Stimulated activated naive CD4-positive, alpha-beta T cell treated with Interleukin-2 at 50 U/mL for 16 hours (primary cell): Measurements from ENCODE around the gene SSBP4.

Experiments
- DNase-seq: peaks from one replicate; lab custom pipeline; 2025; lab: John Stamatoyannopoulos, UW

SSBP4 gene

GRCh38 chr19:18445262-18445948, 26.2 kb downstream of the SSBP4 start:
- DNase-seq, result no peak

DNA sequence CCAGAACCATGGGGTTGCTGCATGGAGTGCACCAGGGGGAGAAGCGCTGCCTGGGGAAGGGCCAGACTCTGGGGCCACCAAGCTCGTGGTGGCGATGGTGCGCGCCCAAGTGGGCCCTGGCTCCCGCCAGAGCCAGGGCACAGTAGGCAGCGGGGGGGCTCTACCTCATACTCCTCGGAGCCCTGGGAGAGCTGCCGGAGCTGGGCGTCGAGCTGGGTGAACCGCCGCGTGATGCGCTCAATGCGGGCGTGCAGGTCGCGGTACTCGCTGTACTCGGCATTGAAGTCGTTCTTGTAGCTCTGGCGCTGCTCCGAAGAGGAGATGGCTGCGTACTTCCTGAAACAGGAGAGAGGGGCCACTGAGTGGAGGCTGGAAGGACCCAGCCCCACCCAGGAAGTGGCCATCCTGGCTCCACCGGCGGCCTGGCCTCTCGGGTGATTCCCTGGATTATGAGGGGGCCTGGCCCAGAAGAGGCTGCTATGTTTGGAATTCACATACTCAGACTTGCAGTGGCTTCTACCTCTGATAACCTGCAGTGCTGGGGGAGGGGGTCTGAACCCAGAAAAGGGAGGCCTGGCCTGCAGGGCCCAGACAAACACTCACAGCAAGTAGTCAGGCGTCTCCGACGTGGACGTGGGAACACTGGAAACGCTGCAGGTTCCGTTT, 27.1 kb downstream of the SSBP4 start:
- no peak for DNase-seq

- no peak for DNase-seq
Observed at GRCh38 chr19:18446811-18447359, 27.7 kb downstream of the SSBP4 start.

GRCh38 chr19:18449552-18449951, 30.4 kb downstream of the SSBP4 start:
- no peak for DNase-seq

DNA sequence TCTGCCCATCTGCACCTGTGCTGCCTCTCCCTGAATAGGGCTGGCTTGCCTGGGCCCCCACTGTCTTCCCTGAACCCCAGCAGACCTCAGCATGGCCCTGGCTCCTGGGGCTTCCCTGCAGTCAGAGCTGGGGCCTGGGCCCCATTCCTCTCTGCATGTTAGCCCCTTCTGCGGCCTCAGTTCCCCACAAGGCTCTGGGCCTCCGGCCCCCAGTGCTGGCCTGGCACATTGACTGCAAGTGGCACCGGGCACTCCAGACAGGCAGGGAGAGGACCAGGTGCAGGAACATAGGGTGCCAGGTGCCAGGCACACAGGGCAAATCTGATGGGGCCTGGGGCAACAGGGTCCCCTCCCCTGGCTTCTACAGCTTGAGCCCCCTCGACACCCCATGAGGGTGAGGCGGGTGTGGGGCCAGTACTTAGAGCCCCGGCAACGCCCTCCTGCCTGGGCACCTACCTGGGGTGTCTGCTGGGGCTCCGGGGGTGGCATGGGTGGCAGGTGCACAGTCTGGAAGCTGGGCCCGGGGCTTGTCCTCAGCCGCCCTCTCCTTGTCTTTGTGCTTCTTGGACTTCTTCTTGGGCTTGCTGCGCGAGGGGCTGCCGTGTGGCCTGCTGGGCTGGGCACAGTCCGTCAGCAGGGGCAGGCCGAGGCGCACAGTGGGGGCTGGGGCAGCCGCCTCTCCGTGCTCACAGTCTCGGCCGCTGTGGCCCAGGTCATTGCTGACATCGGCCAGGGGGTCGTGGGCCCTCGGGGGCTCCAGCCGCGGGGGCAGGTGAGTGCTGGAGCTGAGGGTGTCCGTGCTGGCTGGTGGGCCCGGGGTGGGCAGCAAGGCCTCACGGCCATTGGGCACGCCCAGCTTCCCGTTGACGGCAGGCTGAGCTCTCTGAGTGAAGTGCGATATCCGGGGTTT, 31.1 kb downstream of the SSBP4 start:
- DNase-seq, result no peak

DNA sequence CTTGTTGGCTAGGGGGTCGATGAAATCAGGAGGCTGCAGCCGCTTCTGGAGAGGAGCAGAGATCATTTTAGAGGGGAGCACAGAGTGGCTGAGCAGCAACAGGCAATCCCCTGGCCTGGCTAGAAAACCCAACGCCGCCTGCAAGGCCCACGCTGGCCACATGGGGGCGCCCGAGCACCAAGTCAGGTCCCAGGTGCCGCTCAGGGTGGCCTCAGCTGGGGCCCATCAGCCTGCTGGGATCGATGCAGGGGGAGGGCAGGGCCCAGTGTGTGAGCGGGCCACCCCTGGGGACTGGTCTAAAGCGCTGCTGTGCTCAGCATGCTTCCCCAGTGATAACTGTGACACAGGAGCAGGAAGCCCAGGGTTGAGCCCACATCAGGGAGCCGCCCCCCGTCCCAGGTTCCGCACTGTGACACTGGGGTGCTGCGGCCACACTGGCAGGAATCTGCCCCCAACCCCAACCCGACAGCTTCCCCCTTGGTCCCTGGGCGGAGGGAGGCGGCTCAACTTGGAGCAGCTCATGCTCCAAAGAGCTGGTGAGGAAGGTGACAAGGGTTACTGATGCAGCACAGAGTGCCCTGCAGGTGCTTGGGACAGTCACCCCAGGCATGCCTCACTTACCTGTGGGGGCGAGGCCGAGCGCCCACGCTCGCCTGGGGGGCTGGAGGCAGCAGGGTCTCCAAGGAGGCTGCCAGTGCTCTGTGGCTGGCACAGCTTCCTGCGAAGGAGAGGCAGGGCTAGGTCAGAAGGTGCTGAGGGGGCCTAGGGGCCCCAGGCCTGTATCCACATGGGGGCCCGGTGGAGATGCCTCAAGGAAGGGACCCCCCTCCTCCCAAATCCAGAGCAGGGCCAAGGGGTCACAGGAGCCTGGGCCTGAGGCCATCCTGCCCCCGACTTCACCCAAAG, 32.0 kb downstream of the SSBP4 start:
- DNase-seq, result peak; percentile 74

DNA sequence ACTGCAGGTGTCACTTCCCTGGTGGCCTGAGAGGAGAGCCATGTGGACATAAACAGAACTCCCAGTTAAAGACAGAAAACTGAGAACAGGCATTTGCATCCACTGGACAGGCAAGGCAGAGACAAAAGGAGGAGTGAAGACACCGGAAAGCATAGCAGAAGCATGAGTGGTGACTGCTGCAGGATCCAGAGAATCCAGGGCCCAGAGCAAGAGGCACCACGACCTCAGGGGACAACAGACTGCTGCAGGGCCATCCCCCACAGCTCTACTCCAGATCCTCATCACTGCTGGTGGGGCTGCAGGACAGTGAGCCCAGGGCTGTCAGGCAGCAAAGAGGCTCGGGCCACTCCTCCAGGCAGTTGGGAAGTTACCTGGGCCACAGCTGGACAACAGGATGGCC, 33.2 kb downstream of the SSBP4 start:
- no peak for DNase-seq

GRCh38 chr19:18453269-18454024, 34.2 kb downstream of the SSBP4 start:
- DNase-seq, result no peak

DNA sequence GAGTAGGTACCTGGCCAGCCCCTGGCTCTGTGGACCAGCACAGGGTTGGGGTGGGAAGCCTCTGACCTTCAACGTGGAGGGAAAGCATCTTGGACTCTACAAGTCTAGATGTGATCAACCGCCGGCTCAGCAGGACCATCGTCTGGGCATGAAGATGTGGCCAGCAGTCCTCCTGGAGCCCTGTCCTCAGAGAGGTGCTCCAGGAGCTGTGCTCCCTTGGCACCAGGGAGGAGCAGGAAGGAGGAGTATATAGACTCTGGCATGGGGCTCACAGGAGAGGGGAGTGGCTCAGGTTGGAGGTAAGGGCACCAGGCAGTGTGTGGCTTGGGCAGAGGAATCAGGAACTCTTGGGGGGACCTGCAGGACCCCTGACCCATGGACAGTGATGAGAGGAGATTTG, 37.1 kb downstream of the SSBP4 start:
- DNase-seq, result no peak

DNA sequence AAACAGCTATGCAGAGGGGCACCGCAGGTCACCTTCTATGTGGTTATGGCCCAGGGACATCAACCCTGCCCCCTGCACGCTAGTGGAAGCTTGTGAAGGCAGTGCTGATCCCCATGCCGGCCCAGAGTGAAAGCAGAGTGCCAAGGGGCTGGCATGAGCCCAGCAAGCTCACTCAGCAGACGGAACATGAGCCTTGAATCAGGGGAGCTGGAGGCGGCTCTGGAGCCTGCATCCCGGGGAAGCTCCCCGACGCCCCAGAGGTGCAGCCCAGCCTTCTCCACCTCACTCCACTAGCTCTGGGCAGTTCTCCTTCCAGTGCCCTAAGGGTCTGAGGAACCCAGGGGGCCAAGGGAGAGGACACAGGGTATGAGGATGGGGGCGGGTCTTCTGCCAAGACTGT, 37.8 kb downstream of the SSBP4 start:
- DNase-seq, result no peak

- DNase-seq, result no peak
Observed at GRCh38 chr19:18457483-18458331, 38.5 kb downstream of the SSBP4 start.

- DNase-seq, result no peak
Observed at GRCh38 chr19:18460900-18461299, 41.7 kb downstream of the SSBP4 start.

- no peak for DNase-seq
Observed at GRCh38 chr19:18461471-18461870, 42.3 kb downstream of the SSBP4 start.

- DNase-seq, result no peak
Observed at GRCh38 chr19:18464646-18465045, 45.4 kb downstream of the SSBP4 start.

GRCh38 chr19:18465214-18465963, 46.2 kb downstream of the SSBP4 start:
- DNase-seq, result no peak

- DNase-seq, result no peak
Observed at GRCh38 chr19:18465964-18466339, 46.8 kb downstream of the SSBP4 start.

- DNase-seq, result no peak
Observed at GRCh38 chr19:18466354-18466753, 47.2 kb downstream of the SSBP4 start.

- DNase-seq, result no peak
Observed at GRCh38 chr19:18467978-18468377, 48.8 kb downstream of the SSBP4 start.

DNA sequence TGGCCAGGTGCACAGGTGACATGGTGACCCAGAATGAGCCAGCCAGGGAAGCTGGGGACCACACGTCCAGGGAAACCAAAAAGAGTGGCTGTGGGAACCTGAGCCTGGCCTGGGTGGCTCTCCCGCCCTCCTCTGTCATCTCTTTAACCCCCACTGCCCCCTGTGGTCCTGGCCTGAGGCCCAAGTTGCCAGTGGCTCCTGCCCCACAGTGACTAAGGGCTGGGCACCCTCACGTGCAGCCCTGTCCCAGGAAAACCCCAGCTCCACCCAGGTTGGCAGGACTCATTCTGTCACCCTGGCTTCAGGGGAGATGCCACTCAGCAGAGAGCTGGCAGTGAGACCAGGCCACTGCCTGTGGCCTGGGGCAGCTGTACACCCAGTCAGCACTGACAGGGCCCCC, 49.3 kb downstream of the SSBP4 start:
- no peak for DNase-seq
